ENCODE measurements around the gene RPS16.

Gene RPS16

GRCh38 chr19:39417463-39418181 is 18.1 kb downstream of the RPS16 start:
- no peak for DNase-seq

GRCh38 chr19:39416152-39417120 is 19.3 kb downstream of the RPS16 start:
- no peak for DNase-seq

- no peak for DNase-seq
Measured at GRCh38 chr19:39415111-39416046, 20.4 kb downstream of the RPS16 start.

GRCh38 chr19:39413911-39414608 is 21.7 kb downstream of the RPS16 start:
- DNase-seq: peak in 1 of 3 experiments; percentile 37

GRCh38 chr19:39413272-39413910 is 22.4 kb downstream of the RPS16 start:
- peak in 2 of 3 experiments; percentile 64 to 65 for DNase-seq

GRCh38 chr19:39412867-39413271 is 22.9 kb downstream of the RPS16 start:
- DNase-seq: peak in 1 of 3 experiments; percentile 67

- peak; percentile 96 to 99 (median 99) for DNase-seq
Measured at GRCh38 chr19:39412100-39412866, 23.5 kb downstream of the RPS16 start, which contains the start of gene PLEKHG2. PLEKHG2 (plus strand) TSS chr19:39412669; CDS start chr19:39414087, 1,418 bp downstream.

- peak; percentile 90 to 97 (median 96) for DNase-seq
Measured at GRCh38 chr19:39411832-39412099, 24.0 kb downstream of the RPS16 start.

- DNase-seq: no peak
Measured at GRCh38 chr19:39411081-39411831, 24.5 kb downstream of the RPS16 start.

- DNase-seq: no peak
Measured at GRCh38 chr19:39410831-39411080, 25.0 kb downstream of the RPS16 start.

GRCh38 chr19:39410017-39410830 is 25.5 kb downstream of the RPS16 start:
- DNase-seq: peak; percentile 42 to 68 (median 59)

GRCh38 chr19:39409208-39410016 is 26.3 kb downstream of the RPS16 start:
- DNase-seq: peak; percentile 85 to 96 (median 92)

- peak in 2 of 3 experiments; percentile 30 to 45 for DNase-seq
Measured at GRCh38 chr19:39408392-39409207, 27.1 kb downstream of the RPS16 start.

- no peak for DNase-seq
Measured at GRCh38 chr19:39407660-39408391, 27.9 kb downstream of the RPS16 start.

- no peak for DNase-seq
Measured at GRCh38 chr19:39407410-39407659, 28.4 kb downstream of the RPS16 start.

- DNase-seq: peak; percentile 17 to 37 (median 31)
Measured at GRCh38 chr19:39406656-39407409, 28.9 kb downstream of the RPS16 start, which contains the start of gene ZFP36. ZFP36 (plus strand) TSS chr19:39406847; CDS start chr19:39406905, 58 bp downstream.
